Measurements from ENCODE around the gene UNCX. TPM values are rescaled to one million over a fixed set of nuclear protein-coding genes. Genes with fewer than 3 reads are reported as not detected.

UNCX gene
- total and polyA plus RNA-seq, 2 experiments from 2014 or later: not detected

- no peaks in the 10 kb centered on the region for H3F3A ChIP-seq (replicated peaks; ENCODE audit: low read depth)
- TF ChIP-seq ZNF331 (CRISPR knock-in tag; IDR thresholded peaks at IDR 0.05; ENCODE audit: low read depth) (no peak), CREB1 (CRISPR knock-in tag; IDR thresholded peaks at IDR 0.05; ENCODE audit: low read depth) (no peak), ZNF114 (CRISPR knock-in tag; IDR thresholded peaks at IDR 0.05) (no peak), STAT1 (IDR thresholded peaks at IDR 0.05; ENCODE audit: unreplicated experiment) (no peak), ZNF462 (CRISPR knock-in tag; IDR thresholded peaks at IDR 0.05) (no peak), POLR2AphosphoS5 (IDR thresholded peaks at IDR 0.05; ENCODE audit: low read depth) (no peak)
- TF ChIP-seq, protein P1, sequence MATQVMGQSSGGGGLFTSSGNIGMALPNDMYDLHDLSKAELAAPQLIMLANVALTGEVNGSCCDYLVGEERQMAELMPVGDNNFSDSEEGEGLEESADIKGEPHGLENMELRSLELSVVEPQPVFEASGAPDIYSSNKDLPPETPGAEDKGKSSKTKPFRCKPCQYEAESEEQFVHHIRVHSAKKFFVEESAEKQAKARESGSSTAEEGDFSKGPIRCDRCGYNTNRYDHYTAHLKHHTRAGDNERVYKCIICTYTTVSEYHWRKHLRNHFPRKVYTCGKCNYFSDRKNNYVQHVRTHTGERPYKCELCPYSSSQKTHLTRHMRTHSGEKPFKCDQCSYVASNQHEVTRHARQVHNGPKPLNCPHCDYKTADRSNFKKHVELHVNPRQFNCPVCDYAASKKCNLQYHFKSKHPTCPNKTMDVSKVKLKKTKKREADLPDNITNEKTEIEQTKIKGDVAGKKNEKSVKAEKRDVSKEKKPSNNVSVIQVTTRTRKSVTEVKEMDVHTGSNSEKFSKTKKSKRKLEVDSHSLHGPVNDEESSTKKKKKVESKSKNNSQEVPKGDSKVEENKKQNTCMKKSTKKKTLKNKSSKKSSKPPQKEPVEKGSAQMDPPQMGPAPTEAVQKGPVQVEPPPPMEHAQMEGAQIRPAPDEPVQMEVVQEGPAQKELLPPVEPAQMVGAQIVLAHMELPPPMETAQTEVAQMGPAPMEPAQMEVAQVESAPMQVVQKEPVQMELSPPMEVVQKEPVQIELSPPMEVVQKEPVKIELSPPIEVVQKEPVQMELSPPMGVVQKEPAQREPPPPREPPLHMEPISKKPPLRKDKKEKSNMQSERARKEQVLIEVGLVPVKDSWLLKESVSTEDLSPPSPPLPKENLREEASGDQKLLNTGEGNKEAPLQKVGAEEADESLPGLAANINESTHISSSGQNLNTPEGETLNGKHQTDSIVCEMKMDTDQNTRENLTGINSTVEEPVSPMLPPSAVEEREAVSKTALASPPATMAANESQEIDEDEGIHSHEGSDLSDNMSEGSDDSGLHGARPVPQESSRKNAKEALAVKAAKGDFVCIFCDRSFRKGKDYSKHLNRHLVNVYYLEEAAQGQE (IDR thresholded peaks at IDR 0.05; ENCODE audit: unreplicated experiment): no peak
- TF ChIP-seq, protein P2, sequence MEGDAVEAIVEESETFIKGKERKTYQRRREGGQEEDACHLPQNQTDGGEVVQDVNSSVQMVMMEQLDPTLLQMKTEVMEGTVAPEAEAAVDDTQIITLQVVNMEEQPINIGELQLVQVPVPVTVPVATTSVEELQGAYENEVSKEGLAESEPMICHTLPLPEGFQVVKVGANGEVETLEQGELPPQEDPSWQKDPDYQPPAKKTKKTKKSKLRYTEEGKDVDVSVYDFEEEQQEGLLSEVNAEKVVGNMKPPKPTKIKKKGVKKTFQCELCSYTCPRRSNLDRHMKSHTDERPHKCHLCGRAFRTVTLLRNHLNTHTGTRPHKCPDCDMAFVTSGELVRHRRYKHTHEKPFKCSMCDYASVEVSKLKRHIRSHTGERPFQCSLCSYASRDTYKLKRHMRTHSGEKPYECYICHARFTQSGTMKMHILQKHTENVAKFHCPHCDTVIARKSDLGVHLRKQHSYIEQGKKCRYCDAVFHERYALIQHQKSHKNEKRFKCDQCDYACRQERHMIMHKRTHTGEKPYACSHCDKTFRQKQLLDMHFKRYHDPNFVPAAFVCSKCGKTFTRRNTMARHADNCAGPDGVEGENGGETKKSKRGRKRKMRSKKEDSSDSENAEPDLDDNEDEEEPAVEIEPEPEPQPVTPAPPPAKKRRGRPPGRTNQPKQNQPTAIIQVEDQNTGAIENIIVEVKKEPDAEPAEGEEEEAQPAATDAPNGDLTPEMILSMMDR (conservative IDR thresholded peaks at IDR 0.05; ENCODE audit: low read depth in 2 of 2): no peak
- no peak overlapping the region for H3K4me2 ChIP-seq
- H3K36me3 Mint-ChIP-seq (ENCODE audit: low read depth): peaks cover 4% of the 10 kb centered on the region
- no peaks in the 10 kb centered on the region for H3K79me2 ChIP-seq (replicated peaks; ENCODE audit: insufficient read depth)
- H4K20me1 ChIP-seq (replicated peaks; ENCODE audit: insufficient read depth): no peaks in the 10 kb centered on the region
- no peak overlapping the region for H3K27ac Mint-ChIP-seq
- no peaks in the 10 kb centered on the region for H3K9me2 ChIP-seq (ENCODE audit: insufficient read depth)
- H3K27me3 Mint-ChIP-seq (ENCODE audit: insufficient read depth, low read depth, poor library complexity): peaks cover 17% of the 10 kb centered on the region
- peaks cover 8% of the 10 kb centered on the region for H3K9me3 Mint-ChIP-seq
- no peaks in the 10 kb centered on the region for H3K36me3 ChIP-seq (ENCODE audit: insufficient read depth)
- no peak overlapping the region for H2AFZ ChIP-seq
- H3K27ac ChIP-seq (ENCODE audit: low read depth): no peak overlapping the region
- no peaks in the 10 kb centered on the region for H3K27me3 ChIP-seq (ENCODE audit: insufficient read depth)
- no peak overlapping the region for H3K4me3 ChIP-seq
- no peak overlapping the region for H3K4me3 Mint-ChIP-seq
- DNase-seq (ENCODE audit: low spot score) (no peak), ATAC-seq (no peak)
- H3K4me1 ChIP-seq (ENCODE audit: insufficient read depth): no peaks in the 10 kb centered on the region
- H3K4me1 Mint-ChIP-seq: no peaks in the 10 kb centered on the region; the same call in 2 of the 3 replicates
Observed at GRCh38 chr7:1267016-1267900, 34.6 kb downstream of the UNCX start.
